Activated CD4-positive, alpha-beta T cell treated with anti-CD3 and anti-CD28 coated beads, Interleukin-2, amount 10 ng/mL, durations not matched to agents 7 days and 5 days (primary cell): ENCODE measurements around the gene FRAS1. TPM values are rescaled to one million over a fixed set of nuclear protein-coding genes. Genes with fewer than 3 reads are reported as not detected.

Experiments
- CTCF ChIA-PET: fragments of 350-600 bp; sonication (Branson Sonifier 250); formaldehyde crosslinking; loops from one replicate; lab custom pipeline; 2021; ENCODE audit warnings: antibody characterized with exemption; lab: Charles Lee
- POLR2A ChIA-PET: fragments of 350-600 bp; sonication (Branson Sonifier 250); formaldehyde crosslinking; loops from one replicate; lab custom pipeline; 2021; ENCODE audit warnings: antibody characterized with exemption; lab: Charles Lee
- DNase-seq: peaks from one replicate; pipeline ENCODE4 v3.0.0-alpha.2; 2020
- H3K27ac Mint-ChIP-seq: one replicate; pipeline ENCODE4 v1.8.0; 2021; ENCODE audit warnings: mild to moderate bottlenecking, moderate library complexity, mixed read lengths
- H3K27me3 Mint-ChIP-seq: one replicate; pipeline ENCODE4 v1.8.0; 2021; ENCODE audit warnings: mixed read lengths
- H3K36me3 Mint-ChIP-seq: one replicate; pipeline ENCODE4 v1.8.0; 2021; ENCODE audit warnings: low read depth, mixed read lengths
- H3K4me1 Mint-ChIP-seq: one replicate; pipeline ENCODE4 v1.8.0; 2021; ENCODE audit warnings: mixed read lengths
- H3K4me3 Mint-ChIP-seq: one replicate; pipeline ENCODE4 v1.8.0; 2021; ENCODE audit warnings: mild to moderate bottlenecking, moderate library complexity, mixed read lengths
- H3K9me3 Mint-ChIP-seq: one replicate; pipeline ENCODE4 v1.8.0; 2021; ENCODE audit warnings: mixed read lengths
- total RNA-seq, 2 experiments: library from RNA; stranded (reverse); gene quantifications; one replicate each; pipeline ENCODE4 v1.2.3, GENCODE V29; 2021

The FRAS1 gene
- total RNA-seq, 2 experiments from 2014 or later: not detected

DNA sequence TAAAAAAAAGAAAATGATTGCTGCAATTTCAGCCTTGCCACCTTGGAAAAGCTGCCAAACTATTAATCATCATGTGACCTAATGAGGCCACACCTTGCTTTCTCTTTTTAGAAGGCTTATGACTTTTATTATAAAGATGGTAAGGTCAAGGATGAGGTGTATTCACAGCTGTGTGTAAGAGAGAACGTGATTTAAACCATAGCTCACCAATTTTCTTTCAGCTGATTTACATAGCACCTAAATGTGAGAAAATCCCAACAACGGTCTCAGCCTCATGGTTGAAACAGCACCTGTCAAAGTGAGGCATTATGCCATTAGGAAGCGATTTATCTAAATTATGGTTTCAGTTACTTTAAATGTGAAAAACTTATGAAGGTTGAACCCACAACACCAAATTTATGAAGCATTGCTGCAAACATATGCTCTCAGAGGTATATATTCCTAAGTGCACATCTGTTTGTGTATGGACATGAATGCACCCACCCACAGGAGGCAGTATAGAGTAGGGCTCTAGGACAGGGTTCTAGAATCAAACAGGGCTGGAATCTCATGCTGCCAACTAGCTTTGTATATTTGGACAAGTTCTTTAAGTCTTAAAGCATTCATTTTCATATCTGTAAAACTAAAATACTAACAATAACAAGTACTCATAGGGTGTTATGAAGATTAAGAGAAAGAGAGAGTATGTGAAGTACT, 535.1 kb downstream of the FRAS1 start:
- H3K36me3 Mint-ChIP-seq: no peaks in the 10 kb centered on the region
- no peaks in the 10 kb centered on the region for H3K9me3 Mint-ChIP-seq
- DNase-seq: no peak
- POLR2A ChIA-PET: no interaction called here
- no peak overlapping the region for H3K27ac Mint-ChIP-seq
- CTCF ChIA-PET: interaction anchor here (0.5 to 1.3 kb wide), 4 partner anchors 10 to 55 kb away, joined by 3 to 4 read pairs (median 4); no protein-coding TSS in a partner anchor
- no peaks in the 10 kb centered on the region for H3K4me1 Mint-ChIP-seq
- H3K4me3 Mint-ChIP-seq: no peak overlapping the region
- H3K27me3 Mint-ChIP-seq: peaks cover 4% of the 10 kb centered on the region

Other genes with a start within 250 kb of the FRAS1 start
- 100 to 1,000 TPM; 108 to 122 TPM for gene CNOT6L, start 238.0 kb upstream of the FRAS1 start, total RNA-seq
- gene MRPL1, start 194.5 kb upstream of the FRAS1 start, total RNA-seq: 10 to 100 TPM; 33.6 to 35.8 TPM